ENCODE measurements around the gene STX3.
A peak's percentile ranks its signal among the peaks of the same experiment; 100 is the strongest.

The STX3 gene

GRCh38 chr11:59754859-59755700 lies at the start of gene STX3:
Gene STX3 (plus strand): TSS chr11:59755376. CDS start chr11:59755606, 230 bp downstream.
- DNase-seq = peak; percentile 57

GRCh38 chr11:59706518-59707285 lies 48.5 kb upstream of the STX3 start:
- no peak for DNase-seq

- no peak for DNase-seq
Observed at GRCh38 chr11:59707371-59707770, 47.8 kb upstream of the STX3 start.

- DNase-seq = no peak
Observed at GRCh38 chr11:59708537-59708936, 46.6 kb upstream of the STX3 start.

GRCh38 chr11:59710136-59710847 lies 44.9 kb upstream of the STX3 start:
- DNase-seq = no peak

GRCh38 chr11:59713745-59714144 lies 41.4 kb upstream of the STX3 start, which contains the start of gene OR10V1:
Gene OR10V1 (minus strand): TSS chr11:59713845. CDS start chr11:59713845, 0 bp downstream.
- no peak for DNase-seq

GRCh38 chr11:59716051-59716450 lies 39.1 kb upstream of the STX3 start:
- DNase-seq = no peak

- no peak for DNase-seq
Observed at GRCh38 chr11:59719556-59719955, 35.6 kb upstream of the STX3 start.

- no peak for DNase-seq
Observed at GRCh38 chr11:59724066-59724465, 31.1 kb upstream of the STX3 start.

- no peak for DNase-seq
Observed at GRCh38 chr11:59727426-59727825, 27.8 kb upstream of the STX3 start.

- DNase-seq = no peak
Observed at GRCh38 chr11:59728154-59728553, 27.0 kb upstream of the STX3 start.

GRCh38 chr11:59728913-59729312 lies 26.3 kb upstream of the STX3 start:
- DNase-seq = no peak

- no peak for DNase-seq
Observed at GRCh38 chr11:59729834-59730233, 25.3 kb upstream of the STX3 start.

- DNase-seq = no peak
Observed at GRCh38 chr11:59730896-59731565, 24.1 kb upstream of the STX3 start.

- DNase-seq = no peak
Observed at GRCh38 chr11:59746111-59746510, 9.1 kb upstream of the STX3 start.

- DNase-seq = peak; percentile 79
Observed at GRCh38 chr11:59753650-59754493, 1.3 kb upstream of the STX3 start.

- peak in 1 of 2 experiments; percentile 7 for DNase-seq
Observed at GRCh38 chr11:59754494-59754858, 700 bp upstream of the STX3 start.

- DNase-seq = peak; percentile 45 to 47
Observed at GRCh38 chr11:59755701-59756557, 753 bp downstream of the STX3 start.

- no peak for DNase-seq
Observed at GRCh38 chr11:59756558-59756840, 1.3 kb downstream of the STX3 start.

- DNase-seq = no peak
Observed at GRCh38 chr11:59756845-59757244, 1.7 kb downstream of the STX3 start.

Data from activated CD4-positive, alpha-beta T cell treated with anti-CD3 and anti-CD28 coated beads, Interleukin-2, amount 50 U/mL, for 4 hours (primary cell).